KMS-11 (cell line): ENCODE data around the gene SCGB1A1.

Source experiments
- H2AFZ ChIP-seq: fragments of 200-600 bp; sonication (generic); 2 replicates; pipeline ENCODE4 v1.6.1; 2016; ENCODE audit warnings: antibody characterized with exemption, mixed run types, low read depth
- H3K27ac ChIP-seq: fragments of 200-600 bp; sonication (generic); 2 replicates; pipeline ENCODE4 v1.6.1; 2016; ENCODE audit warnings: mild to moderate bottlenecking, mixed run types
- H3K27me3 ChIP-seq: fragments of 200-600 bp; sonication (generic); 2 replicates; pipeline ENCODE4 v1.6.1; 2017; ENCODE audit warnings: mild to moderate bottlenecking, low read depth, mixed run types, moderate library complexity; ENCODE audit not compliant: insufficient read depth
- H3K36me3 ChIP-seq: fragments of 200-600 bp; sonication (generic); 2 replicates; pipeline ENCODE4 v1.6.1; 2017; ENCODE audit warnings: mild to moderate bottlenecking, mixed run types; ENCODE audit not compliant: insufficient read depth
- H3K4me1 ChIP-seq: fragments of 200-600 bp; sonication (generic); 2 replicates; pipeline ENCODE4 v1.6.1; 2016; ENCODE audit warnings: mild to moderate bottlenecking, low read depth, mixed run types; ENCODE audit not compliant: poor library complexity, severe bottlenecking
- H3K4me2 ChIP-seq: fragments of 200-600 bp; sonication (generic); 2 replicates; pipeline ENCODE4 v1.7.0; 2016; ENCODE audit warnings: mild to moderate bottlenecking, mixed run types
- H3K4me3 ChIP-seq: fragments of 200-600 bp; sonication (generic); IDR thresholded peaks from 2 replicates; pipeline ENCODE4 v1.6.1; 2017; ENCODE audit warnings: low read depth, low read length, mixed read lengths; ENCODE audit not compliant: insufficient read depth
- H3K79me2 ChIP-seq: fragments of 200-600 bp; sonication (generic); 2 replicates; pipeline ENCODE4 v1.6.1; 2016; ENCODE audit warnings: low read depth, mixed run types; ENCODE audit not compliant: insufficient read depth
- H3K9ac ChIP-seq: fragments of 200-600 bp; sonication (generic); 2 replicates; pipeline ENCODE4 v1.6.1; 2016; ENCODE audit warnings: mild to moderate bottlenecking, mixed run types
- H4K20me1 ChIP-seq: fragments of 200-600 bp; sonication (generic); 2 replicates; pipeline ENCODE4 v1.6.1; 2016; ENCODE audit warnings: mild to moderate bottlenecking, mixed run types; ENCODE audit not compliant: insufficient read depth
- CTCF ChIP-seq: fragments of 200-600 bp; sonication (generic); conservative IDR thresholded peaks from 2 replicates; pipeline ENCODE4 v1.6.1; 2017; ENCODE audit warnings: low read depth, mild to moderate bottlenecking, antibody characterized with exemption, low read length, moderate library complexity, mixed read lengths

Gene SCGB1A1

GRCh38 chr11:62413060-62413696 is 5.7 kb upstream of the SCGB1A1 start:
- no peak overlapping the region for H3K9ac ChIP-seq
- no peaks in the 10 kb centered on the region for H4K20me1 ChIP-seq
- no peak overlapping the region for H2AFZ ChIP-seq
- no peaks in the 10 kb centered on the region for H3K36me3 ChIP-seq
- H3K27me3 ChIP-seq, result no peaks in the 10 kb centered on the region
- no peaks in the 10 kb centered on the region for H3K79me2 ChIP-seq
- no peaks in the 10 kb centered on the region for H3K4me1 ChIP-seq
- no peak overlapping the region for H3K27ac ChIP-seq
- no peak overlapping the region for H3K4me3 ChIP-seq
- TF ChIP-seq CTCF, result no peak
- no peak overlapping the region for H3K4me2 ChIP-seq

GRCh38 chr11:62416596-62416995 is 2.2 kb upstream of the SCGB1A1 start:
- Histone ChIP-seq H3K4me2 (no peak overlapping the region), H3K9ac (no peak overlapping the region), H2AFZ (no peak overlapping the region), H3K4me3 (no peak overlapping the region), H3K27me3 (no peaks in the 10 kb centered on the region), H3K36me3 (no peaks in the 10 kb centered on the region), H3K79me2 (no peaks in the 10 kb centered on the region), H3K27ac (no peak overlapping the region), H3K4me1 (no peaks in the 10 kb centered on the region), H4K20me1 (no peaks in the 10 kb centered on the region)
- no peak for TF ChIP-seq CTCF

- Histone ChIP-seq H2AFZ (no peak overlapping the region), H3K27ac (no peak overlapping the region), H3K4me1 (no peaks in the 10 kb centered on the region), H3K4me3 (no peak overlapping the region), H3K27me3 (no peaks in the 10 kb centered on the region), H3K4me2 (no peak overlapping the region), H4K20me1 (no peaks in the 10 kb centered on the region), H3K9ac (no peak overlapping the region), H3K79me2 (no peaks in the 10 kb centered on the region), H3K36me3 (no peaks in the 10 kb centered on the region)
- no peak for TF ChIP-seq CTCF
Measured at GRCh38 chr11:62418136-62418535, 697 bp upstream of the SCGB1A1 start.

- H3K27ac ChIP-seq, result no peak overlapping the region
- H3K9ac ChIP-seq, result no peak overlapping the region
- H3K36me3 ChIP-seq, result no peaks in the 10 kb centered on the region
- no peaks in the 10 kb centered on the region for H4K20me1 ChIP-seq
- no peaks in the 10 kb centered on the region for H3K4me1 ChIP-seq
- no peak overlapping the region for H3K4me2 ChIP-seq
- no peak overlapping the region for H3K4me3 ChIP-seq
- no peaks in the 10 kb centered on the region for H3K27me3 ChIP-seq
- H2AFZ ChIP-seq, result no peak overlapping the region
- no peaks in the 10 kb centered on the region for H3K79me2 ChIP-seq
- TF ChIP-seq CTCF, result no peak
Measured at GRCh38 chr11:62419314-62419929, 589 bp downstream of the SCGB1A1 start.
